WTC11 (cell line): ENCODE data around the gene GCHFR.

Source experiments
- CTCF ChIP-seq: fragments of 200-600 bp; IDR thresholded peaks from 2 replicates; pipeline ENCODE4 v1.8.0; 2022; ENCODE audit warnings: antibody characterized with exemption
- JAZF1 ChIP-seq: fragments of 250-450 bp; sonication (Bioruptor Pico); IDR thresholded peaks from 2 replicates; pipeline ENCODE4 v1.9.0; 2021; ENCODE audit warnings: moderate library complexity, mild to moderate bottlenecking, inconsistent platforms
- NR3C1 ChIP-seq: sonication (generic); formaldehyde crosslinking; conservative IDR thresholded peaks from 2 replicates; pipeline ENCODE4 v1.8.1; 2023; ENCODE audit warnings: low read depth, mild to moderate bottlenecking, missing genetic modification reagents
- TEAD4 ChIP-seq: sonication (generic); formaldehyde crosslinking; IDR thresholded peaks from 2 replicates; pipeline ENCODE4 v1.8.0; 2022; ENCODE audit warnings: mild to moderate bottlenecking, missing genetic modification reagents

GRCh38 chr15:40754883-40755811, 8.7 kb upstream of the GCHFR start, which contains the start of gene RMDN3:
- TF ChIP-seq CTCF (no peak), TEAD4 (CRISPR knock-in tag) (no peak), JAZF1 (CRISPR knock-in tag) (no peak), NR3C1 (CRISPR knock-in tag) (no peak)
